Tibial nerve (tissue), 4 donors: ENCODE measurements around the gene AKAP11.

Experiments
- EP300 ChIP-seq, 2 donors: sonication (generic); formaldehyde crosslinking; IDR thresholded peaks; one replicate each; pipeline ENCODE4 v1.6.1; 2017; ENCODE audit warnings: antibody characterized with exemption in 2 of 2, mild to moderate bottlenecking in 1 of 2
- TF ChIP-seq, protein P1 (sequence below), 5 experiments: fragments of 200-600 bp in 3 of 5; fragments of 450-650 bp in 2 of 5; sonication (generic) in 3 of 5; IDR thresholded peaks; one replicate each; pipeline ENCODE4 v1.5.1; 2016 to 2019; ENCODE audit warnings: antibody characterized with exemption in 5 of 5, mild to moderate bottlenecking in 3 of 5, moderate library complexity in 2 of 5

GRCh38 chr13:42280537-42280936 is 8.6 kb downstream of the AKAP11 start:
- TF ChIP-seq, protein P1, sequence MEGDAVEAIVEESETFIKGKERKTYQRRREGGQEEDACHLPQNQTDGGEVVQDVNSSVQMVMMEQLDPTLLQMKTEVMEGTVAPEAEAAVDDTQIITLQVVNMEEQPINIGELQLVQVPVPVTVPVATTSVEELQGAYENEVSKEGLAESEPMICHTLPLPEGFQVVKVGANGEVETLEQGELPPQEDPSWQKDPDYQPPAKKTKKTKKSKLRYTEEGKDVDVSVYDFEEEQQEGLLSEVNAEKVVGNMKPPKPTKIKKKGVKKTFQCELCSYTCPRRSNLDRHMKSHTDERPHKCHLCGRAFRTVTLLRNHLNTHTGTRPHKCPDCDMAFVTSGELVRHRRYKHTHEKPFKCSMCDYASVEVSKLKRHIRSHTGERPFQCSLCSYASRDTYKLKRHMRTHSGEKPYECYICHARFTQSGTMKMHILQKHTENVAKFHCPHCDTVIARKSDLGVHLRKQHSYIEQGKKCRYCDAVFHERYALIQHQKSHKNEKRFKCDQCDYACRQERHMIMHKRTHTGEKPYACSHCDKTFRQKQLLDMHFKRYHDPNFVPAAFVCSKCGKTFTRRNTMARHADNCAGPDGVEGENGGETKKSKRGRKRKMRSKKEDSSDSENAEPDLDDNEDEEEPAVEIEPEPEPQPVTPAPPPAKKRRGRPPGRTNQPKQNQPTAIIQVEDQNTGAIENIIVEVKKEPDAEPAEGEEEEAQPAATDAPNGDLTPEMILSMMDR (IDR thresholded peaks at IDR 0.05) = no peak
- no peak for TF ChIP-seq EP300 (IDR thresholded peaks at IDR 0.05)
